Vagina (tissue), 2 donors: ENCODE results near the gene USH2A. TPM values are rescaled to one million over a fixed set of nuclear protein-coding genes. Genes with fewer than 3 reads are reported as not detected.

Source experiments
- DNase-seq, 2 donors: peaks; one replicate each; pipeline ENCODE4 v3.0.0-alpha.2; 2017; ENCODE audit errors: extremely low spot score in 2 of 2
- H3K27ac ChIP-seq: fragments of 200-600 bp; sonication (generic); one replicate; pipeline ENCODE4 v1.5.1; 2019
- H3K27me3 ChIP-seq: fragments of 200-600 bp; sonication (generic); one replicate; pipeline ENCODE4 v1.5.1; 2019
- H3K36me3 ChIP-seq, 2 donors: fragments of 200-600 bp; sonication (generic); one replicate each; pipeline ENCODE4 v1.5.1; 2017 to 2019
- H3K4me1 ChIP-seq: fragments of 200-600 bp; sonication (generic); one replicate; pipeline ENCODE4 v1.5.1; 2019
- H3K4me3 ChIP-seq, 2 donors: fragments of 200-600 bp; sonication (generic); 1 replicate in 1 of 2; 2 replicates in 1 of 2; pipeline ENCODE4 v1.5.1; 2016 to 2019
- H3K9me3 ChIP-seq: fragments of 200-600 bp; sonication (generic); one replicate; pipeline ENCODE4 v1.5.1; 2019
- POLR2A ChIP-seq, 2 donors: fragments of 450-650 bp; IDR thresholded peaks; one replicate each; pipeline ENCODE4 v1.6.1; 2017; ENCODE audit warnings: antibody characterized with exemption in 2 of 2, mild to moderate bottlenecking in 2 of 2, moderate library complexity in 2 of 2
- POLR2AphosphoS5 ChIP-seq, 2 donors: sonication (generic); formaldehyde crosslinking; IDR thresholded peaks; one replicate each; pipeline ENCODE4 v1.9.0; 2017; ENCODE audit warnings: antibody characterized with exemption in 2 of 2, mild to moderate bottlenecking in 2 of 2, low read depth in 1 of 2; ENCODE audit not compliant: insufficient read depth in 1 of 2
- intact Hi-C: fragments of 100-400 bp; cut with DNase I; formaldehyde crosslinking; loops from one replicate; pipeline ENCODE4 v1.15.1; 2023
- total RNA-seq: library from RNA; depleted of rRNA; stranded (reverse); fragments of >200 nt; gene quantifications from one replicate; pipeline ENCODE4 v1.2.3, GENCODE V29; 2016
- TF ChIP-seq, protein P1 (sequence below), 3 experiments: fragments of 450-650 bp in 2 of 3; fragments of 200-600 bp in 1 of 3; sonication (generic) in 1 of 3; IDR thresholded peaks; one replicate each; pipeline ENCODE4 v1.5.1; 2017 to 2019; ENCODE audit warnings: antibody characterized with exemption in 3 of 3, mild to moderate bottlenecking in 2 of 3, moderate library complexity in 2 of 3

Gene USH2A
- total RNA-seq, 1 donor from 2014 or later = under 0.01 TPM

- Histone ChIP-seq H3K4me3 (no peak overlapping the region), H3K27me3 (no peaks in the 10 kb centered on the region), H3K27ac (no peak overlapping the region), H3K36me3 (no peaks in the 10 kb centered on the region), H3K9me3 (no peaks in the 10 kb centered on the region), H3K4me1 (no peaks in the 10 kb centered on the region)
- DNase-seq = no peak
- TF ChIP-seq POLR2AphosphoS5 (IDR thresholded peaks at IDR 0.05; ENCODE audit: insufficient read depth in 1 of 2, low read depth in 1 of 2) (no peak), POLR2A (IDR thresholded peaks at IDR 0.05) (no peak)
- TF ChIP-seq, protein P1, sequence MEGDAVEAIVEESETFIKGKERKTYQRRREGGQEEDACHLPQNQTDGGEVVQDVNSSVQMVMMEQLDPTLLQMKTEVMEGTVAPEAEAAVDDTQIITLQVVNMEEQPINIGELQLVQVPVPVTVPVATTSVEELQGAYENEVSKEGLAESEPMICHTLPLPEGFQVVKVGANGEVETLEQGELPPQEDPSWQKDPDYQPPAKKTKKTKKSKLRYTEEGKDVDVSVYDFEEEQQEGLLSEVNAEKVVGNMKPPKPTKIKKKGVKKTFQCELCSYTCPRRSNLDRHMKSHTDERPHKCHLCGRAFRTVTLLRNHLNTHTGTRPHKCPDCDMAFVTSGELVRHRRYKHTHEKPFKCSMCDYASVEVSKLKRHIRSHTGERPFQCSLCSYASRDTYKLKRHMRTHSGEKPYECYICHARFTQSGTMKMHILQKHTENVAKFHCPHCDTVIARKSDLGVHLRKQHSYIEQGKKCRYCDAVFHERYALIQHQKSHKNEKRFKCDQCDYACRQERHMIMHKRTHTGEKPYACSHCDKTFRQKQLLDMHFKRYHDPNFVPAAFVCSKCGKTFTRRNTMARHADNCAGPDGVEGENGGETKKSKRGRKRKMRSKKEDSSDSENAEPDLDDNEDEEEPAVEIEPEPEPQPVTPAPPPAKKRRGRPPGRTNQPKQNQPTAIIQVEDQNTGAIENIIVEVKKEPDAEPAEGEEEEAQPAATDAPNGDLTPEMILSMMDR (IDR thresholded peaks at IDR 0.05) = no peak
- intact Hi-C loops = no loop called here
Measured at GRCh38 chr1:216330262-216330661, 93.0 kb downstream of the USH2A start.

- H3K9me3 ChIP-seq = no peaks in the 10 kb centered on the region
- H3K4me1 ChIP-seq = no peaks in the 10 kb centered on the region
- TF ChIP-seq, protein P1 (IDR thresholded peaks at IDR 0.05) = no peak
- no peak for TF ChIP-seq POLR2AphosphoS5 (IDR thresholded peaks at IDR 0.05; ENCODE audit: insufficient read depth in 1 of 2, low read depth in 1 of 2)
- no peak for TF ChIP-seq POLR2A (IDR thresholded peaks at IDR 0.05)
- H3K4me3 ChIP-seq = no peak overlapping the region
- DNase-seq = no peak
- H3K27me3 ChIP-seq = no peaks in the 10 kb centered on the region
- no peaks in the 10 kb centered on the region for H3K36me3 ChIP-seq
- no peak overlapping the region for H3K27ac ChIP-seq
- intact Hi-C loops = no loop called here
Measured at GRCh38 chr1:216325946-216326345, 97.3 kb downstream of the USH2A start.

GRCh38 chr1:216325336-216325735 is 97.9 kb downstream of the USH2A start:
- no peaks in the 10 kb centered on the region for H3K36me3 ChIP-seq
- no peak for DNase-seq
- H3K9me3 ChIP-seq = no peaks in the 10 kb centered on the region
- H3K27me3 ChIP-seq = no peaks in the 10 kb centered on the region
- intact Hi-C loops = no loop called here
- H3K4me3 ChIP-seq = no peak overlapping the region
- no peak for TF ChIP-seq POLR2A (IDR thresholded peaks at IDR 0.05)
- TF ChIP-seq, protein P1 (IDR thresholded peaks at IDR 0.05) = no peak
- no peak for TF ChIP-seq POLR2AphosphoS5 (IDR thresholded peaks at IDR 0.05; ENCODE audit: insufficient read depth in 1 of 2, low read depth in 1 of 2)
- no peaks in the 10 kb centered on the region for H3K4me1 ChIP-seq
- no peak overlapping the region for H3K27ac ChIP-seq

- H3K27ac ChIP-seq = no peak overlapping the region
- no peaks in the 10 kb centered on the region for H3K9me3 ChIP-seq
- intact Hi-C loops = no loop called here
- H3K4me1 ChIP-seq = no peaks in the 10 kb centered on the region
- no peak overlapping the region for H3K4me3 ChIP-seq
- no peaks in the 10 kb centered on the region for H3K27me3 ChIP-seq
- H3K36me3 ChIP-seq = no peaks in the 10 kb centered on the region
- no peak for DNase-seq
- TF ChIP-seq, protein P1 (IDR thresholded peaks at IDR 0.05) = no peak
- TF ChIP-seq POLR2AphosphoS5 (IDR thresholded peaks at IDR 0.05; ENCODE audit: insufficient read depth in 1 of 2, low read depth in 1 of 2) (no peak), POLR2A (IDR thresholded peaks at IDR 0.05) (no peak)
Measured at GRCh38 chr1:216323344-216323743, 99.9 kb downstream of the USH2A start.

DNA sequence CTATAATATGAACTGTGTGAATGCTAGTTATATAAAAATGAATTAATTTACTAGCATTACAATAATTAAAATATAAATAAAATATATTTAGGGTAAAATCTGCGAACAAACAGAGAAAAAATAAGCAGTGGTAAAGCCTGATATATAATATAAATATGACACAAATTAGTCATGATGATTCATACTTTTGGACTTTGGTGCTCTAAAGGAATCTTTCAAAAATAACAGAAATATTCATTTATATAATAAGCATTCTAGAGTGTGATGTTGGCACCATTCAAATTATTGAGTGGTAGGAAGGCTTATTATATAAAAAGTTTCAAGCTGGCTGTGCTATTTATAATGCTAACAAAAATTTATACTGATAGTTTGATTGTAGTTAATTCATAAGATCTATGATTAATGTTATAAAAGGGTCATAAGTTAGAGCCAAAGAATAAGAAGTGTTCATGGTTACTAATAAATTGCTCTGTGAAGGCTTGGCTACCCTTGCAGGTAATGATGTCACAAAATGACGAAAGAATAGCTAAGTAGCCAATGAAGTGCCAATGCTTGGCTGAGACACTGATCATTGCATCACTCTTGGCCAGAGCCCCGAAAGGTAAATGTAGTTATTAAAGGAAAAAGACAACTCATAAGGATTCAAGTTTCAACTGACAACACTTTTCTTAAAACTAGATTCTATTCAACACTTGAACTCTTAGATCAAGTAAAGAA is 108.7 kb downstream of the USH2A start:
- Histone ChIP-seq H3K9me3 (no peaks in the 10 kb centered on the region), H3K4me1 (no peaks in the 10 kb centered on the region), H3K36me3 (no peaks in the 10 kb centered on the region), H3K4me3 (no peak overlapping the region), H3K27me3 (no peaks in the 10 kb centered on the region), H3K27ac (no peak overlapping the region)
- intact Hi-C loops = no loop called here
- no peak for TF ChIP-seq POLR2AphosphoS5 (IDR thresholded peaks at IDR 0.05; ENCODE audit: insufficient read depth in 1 of 2, low read depth in 1 of 2)
- TF ChIP-seq, protein P1 (IDR thresholded peaks at IDR 0.05) = no peak
- no peak for TF ChIP-seq POLR2A (IDR thresholded peaks at IDR 0.05)
- DNase-seq = no peak
